CD14-positive monocyte (primary cell): ENCODE results near the gene TRAPPC4. TPM values are rescaled to one million over a fixed set of nuclear protein-coding genes. Genes with fewer than 3 reads are reported as not detected.
A peak's percentile ranks its signal among the peaks of the same experiment; 100 is the strongest.

Experiments used
- DNase-seq, 3 donors: peaks; one replicate each; pipeline ENCODE4 v3.0.0-alpha.2; 2011 to 2022
- H2AFZ ChIP-seq: 2 replicates; pipeline ENCODE4 v1.6.0; 2012; ENCODE audit warnings: mild to moderate bottlenecking, low read depth, low read length, inconsistent platforms; ENCODE audit not compliant: insufficient read depth, poor library complexity, severe bottlenecking
- H3K27ac ChIP-seq, 2 donors: 1 replicate in 1 of 2; 2 replicates in 1 of 2; pipeline ENCODE4 v1.5.1; 2012 to 2013; ENCODE audit warnings: low read length in 2 of 2, control low read depth in 1 of 2, inconsistent platforms in 1 of 2, low read depth in 1 of 2, mild to moderate bottlenecking in 1 of 2
- H3K27me3 ChIP-seq, 2 donors: one replicate each; pipeline versions ENCODE4 v1.6.0 to v1.6.1; 2011 to 2013; ENCODE audit warnings: low read length in 2 of 2; ENCODE audit not compliant: control insufficient read depth in 2 of 2, insufficient read depth in 2 of 2
- H3K36me3 ChIP-seq, 2 donors: replicated peaks in 1 of 2; 1 replicate in 1 of 2; 2 replicates in 1 of 2; pipeline versions ENCODE4 v1.5.1 to v1.6.1; 2012 to 2013; ENCODE audit warnings: low read length in 2 of 2, control low read depth in 1 of 2, inconsistent platforms in 1 of 2, mild to moderate bottlenecking in 1 of 2; ENCODE audit not compliant: insufficient read depth in 2 of 2, control insufficient read depth in 1 of 2
- H3K4me1 ChIP-seq, 2 donors: 1 replicate in 1 of 2; 2 replicates in 1 of 2; pipeline versions ENCODE4 v1.5.1 to v1.6.1; 2012 to 2013; ENCODE audit warnings: low read length in 2 of 2, control low read depth in 1 of 2, inconsistent platforms in 1 of 2, mild to moderate bottlenecking in 1 of 2, moderate library complexity in 1 of 2; ENCODE audit not compliant: insufficient read depth in 2 of 2, control insufficient read depth in 1 of 2
- H3K4me2 ChIP-seq: replicated peaks from 2 replicates; pipeline ENCODE3; 2012; ENCODE audit warnings: low read length, moderate library complexity, mild to moderate bottlenecking; ENCODE audit not compliant: poor library complexity, severe bottlenecking; ENCODE audit errors: extremely low read depth
- H3K4me3 ChIP-seq, 3 experiments: fragments of 200-600 bp in 1 of 3; sonication (generic) in 1 of 3; replicated peaks in 1 of 3; 1 replicate in 2 of 3; 2 replicates in 1 of 3; pipeline ENCODE4 v1.5.1; 2011 to 2013; ENCODE audit warnings: low read length in 3 of 3, mild to moderate bottlenecking in 3 of 3, control low read depth in 2 of 3, low read depth in 2 of 3, inconsistent platforms in 1 of 3, moderate library complexity in 1 of 3
- H3K79me2 ChIP-seq: 2 replicates; pipeline ENCODE4 v1.6.0; 2012; ENCODE audit warnings: mild to moderate bottlenecking, control low read depth, inconsistent platforms, low read length, moderate library complexity; ENCODE audit not compliant: insufficient read depth
- H3K9ac ChIP-seq: 2 replicates; pipeline ENCODE4 v1.6.0; 2017; ENCODE audit warnings: low read length, mild to moderate bottlenecking; ENCODE audit not compliant: insufficient read depth, poor library complexity, severe bottlenecking
- H3K9me3 ChIP-seq, 2 donors: replicated peaks in 1 of 2; 1 replicate in 1 of 2; 2 replicates in 1 of 2; pipeline versions ENCODE4 v1.5.1 to v1.6.1; 2012 to 2013; ENCODE audit warnings: low read length in 2 of 2, control low read depth in 1 of 2; ENCODE audit not compliant: control insufficient read depth in 1 of 2, insufficient read depth in 1 of 2
- H4K20me1 ChIP-seq: 2 replicates; pipeline ENCODE4 v1.6.0; 2012; ENCODE audit warnings: mild to moderate bottlenecking, low read length, control low read depth, moderate library complexity; ENCODE audit not compliant: insufficient read depth
- H3K27ac Mint-ChIP-seq, 7 donors: one replicate each; pipeline ENCODE4 v1.8.0; 2020; ENCODE audit warnings: mild to moderate bottlenecking in 7 of 7, mixed read lengths in 7 of 7, moderate library complexity in 6 of 7, inconsistent platforms in 2 of 7
- H3K27me3 Mint-ChIP-seq, 3 donors: one replicate each; pipeline ENCODE4 v1.8.0; 2021 to 2022; ENCODE audit warnings: low read depth in 3 of 3, mild to moderate bottlenecking in 3 of 3, mixed read lengths in 3 of 3, moderate library complexity in 3 of 3, inconsistent platforms in 1 of 3
- H3K36me3 Mint-ChIP-seq, 2 donors: one replicate each; pipeline ENCODE4 v1.8.0; 2020; ENCODE audit warnings: mixed read lengths in 2 of 2, inconsistent platforms in 1 of 2, mild to moderate bottlenecking in 1 of 2
- H3K4me1 Mint-ChIP-seq: one replicate; pipeline ENCODE4 v1.8.0; 2020; ENCODE audit warnings: mild to moderate bottlenecking, mixed read lengths
- H3K4me3 Mint-ChIP-seq, 2 donors: one replicate each; pipeline ENCODE4 v1.8.0; 2020; ENCODE audit warnings: mild to moderate bottlenecking in 2 of 2, mixed read lengths in 2 of 2, moderate library complexity in 1 of 2
- H3K9me3 Mint-ChIP-seq, 7 donors: one replicate each; pipeline ENCODE4 v1.8.0; 2020 to 2022; ENCODE audit warnings: mixed read lengths in 7 of 7, mild to moderate bottlenecking in 6 of 7, moderate library complexity in 6 of 7, inconsistent platforms in 2 of 7
- CTCF ChIP-seq: fragments of 200-600 bp; IDR thresholded peaks from one replicate; pipeline ENCODE4 v1.8.0; 2022; ENCODE audit warnings: antibody characterized with exemption, mild to moderate bottlenecking
- WGBS: methylation state at CpG from one replicate; pipeline ENCODE4 v1.1.5; 2013; ENCODE audit warnings: missing lambda C conversion rate; ENCODE audit not compliant: insufficient coverage; 5-methylcytosine and 5-hydroxymethylcytosine counted together
- intact Hi-C, 2 donors: fragments of 100-400 bp; cut with micrococcal nuclease; formaldehyde crosslinking; loops; one replicate each; pipeline versions ENCODE4 v1.15.0 to v1.15.1; 2023
- polyA plus RNA-seq, 3 donors: library from polyadenylated mRNA; depleted of rRNA in 1 of 3; unstranded in 2 of 3; stranded (reverse) in 1 of 3; fragments of 300-500 nt in 2 of 3; fragments of >200 nt in 1 of 3; fragmentation: Illumina TruSeq in 2 of 3; gene quantifications; 1 replicate in 2 of 3; 2 replicates in 1 of 3; pipeline ENCODE4 v1.2.3, GENCODE V29; 2012 to 2021

Gene TRAPPC4
- polyA plus RNA-seq, 3 donors = 46.9 to 54.5 (median 50.0) TPM

GRCh38 chr11:119027561-119028345, 9.2 kb downstream of the TRAPPC4 start:
- Histone ChIP-seq H3K4me3 (no peak overlapping the region), H3K9ac (no peak overlapping the region), H3K79me2 (peaks cover 9% of the 10 kb centered on the region), H3K27me3 (no peaks in the 10 kb centered on the region), H3K27ac (no peak overlapping the region), H3K4me1 (peaks cover 8 to 15% of the 10 kb centered on the region in 2 donors), H3K36me3 (peaks cover 26 to 38% of the 10 kb centered on the region in 2 donors), H2AFZ (no peak overlapping the region), H4K20me1 (no peaks in the 10 kb centered on the region), H3K9me3 (no peaks in the 10 kb centered on the region), H3K4me2 (no peak overlapping the region)
- Mint-ChIP-seq H3K4me1 (peaks cover 16% of the 10 kb centered on the region), H3K36me3 (peaks cover 34 to 39% of the 10 kb centered on the region in 2 donors), H3K27ac (no peak overlapping the region), H3K9me3 (no peaks in the 10 kb centered on the region), H3K27me3 (no peaks in the 10 kb centered on the region), H3K4me3 (no peak overlapping the region)
- no peak for DNase-seq
- intact Hi-C loops = no loop called here
- 98% methylated on average over 5 of the region's 9 CpGs for WGBS
- TF ChIP-seq CTCF = no peak

GRCh38 chr11:119028346-119029068, 9.9 kb downstream of the TRAPPC4 start:
- Mint-ChIP-seq H3K4me1 (peaks cover 16% of the 10 kb centered on the region), H3K4me3 (no peak overlapping the region), H3K36me3 (peaks cover 29 to 31% of the 10 kb centered on the region in 2 donors), H3K27ac (peak overlapping the region in 1 of 7 donors; percentile 3), H3K9me3 (no peaks in the 10 kb centered on the region), H3K27me3 (no peaks in the 10 kb centered on the region)
- DNase-seq = no peak
- Histone ChIP-seq H3K27me3 (no peaks in the 10 kb centered on the region), H3K27ac (no peak overlapping the region), H3K4me2 (no peak overlapping the region), H3K4me3 (no peak overlapping the region), H3K9me3 (no peaks in the 10 kb centered on the region), H3K36me3 (peaks cover 21 to 30% of the 10 kb centered on the region in 2 donors), H4K20me1 (no peaks in the 10 kb centered on the region), H2AFZ (no peak overlapping the region), H3K4me1 (peaks cover 8 to 15% of the 10 kb centered on the region in 2 donors), H3K79me2 (peaks cover 3% of the 10 kb centered on the region), H3K9ac (no peak overlapping the region)
- 98% methylated on average over 6 of the region's 9 CpGs for WGBS
- TF ChIP-seq CTCF = no peak
- intact Hi-C loops = no loop called here
